Peyer's patch (tissue), 4 donors: Measurements from ENCODE around the gene NEDD4L.

ENCODE experiments used
- POLR2A ChIP-seq, 2 donors: fragments of 450-650 bp; IDR thresholded peaks; one replicate each; pipeline ENCODE4 v1.5.1; 2017; ENCODE audit warnings: antibody characterized with exemption in 2 of 2, mild to moderate bottlenecking in 2 of 2, moderate library complexity in 2 of 2
- TF ChIP-seq, protein P1 (sequence below), 6 experiments: fragments of 450-650 bp in 4 of 6; fragments of 200-600 bp in 2 of 6; sonication (generic) in 1 of 6; IDR thresholded peaks; one replicate each; pipeline ENCODE4 v1.5.1; 2017 to 2019; ENCODE audit warnings: antibody characterized with exemption in 6 of 6, mild to moderate bottlenecking in 3 of 6, moderate library complexity in 1 of 6

DNA sequence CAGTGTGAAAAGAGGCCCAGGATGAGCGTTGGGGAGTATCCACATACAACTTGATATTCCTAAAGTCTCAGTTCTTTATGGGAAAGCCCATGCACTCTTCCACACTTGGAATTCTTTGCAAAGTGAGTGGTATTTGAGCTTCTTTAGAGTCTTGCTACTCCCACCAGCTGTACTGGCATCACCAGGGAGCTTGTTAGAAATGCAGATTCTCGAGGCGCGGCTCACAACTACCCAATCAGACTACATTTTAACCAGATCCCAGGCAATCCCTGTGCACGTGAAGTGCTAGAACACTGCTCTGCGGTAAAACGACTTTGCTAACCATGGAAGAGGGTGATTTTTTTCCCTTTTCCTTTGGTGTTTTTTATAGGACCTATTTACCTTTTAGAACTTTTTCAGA is 184.7 kb downstream of the NEDD4L start:
- TF ChIP-seq, protein P1, sequence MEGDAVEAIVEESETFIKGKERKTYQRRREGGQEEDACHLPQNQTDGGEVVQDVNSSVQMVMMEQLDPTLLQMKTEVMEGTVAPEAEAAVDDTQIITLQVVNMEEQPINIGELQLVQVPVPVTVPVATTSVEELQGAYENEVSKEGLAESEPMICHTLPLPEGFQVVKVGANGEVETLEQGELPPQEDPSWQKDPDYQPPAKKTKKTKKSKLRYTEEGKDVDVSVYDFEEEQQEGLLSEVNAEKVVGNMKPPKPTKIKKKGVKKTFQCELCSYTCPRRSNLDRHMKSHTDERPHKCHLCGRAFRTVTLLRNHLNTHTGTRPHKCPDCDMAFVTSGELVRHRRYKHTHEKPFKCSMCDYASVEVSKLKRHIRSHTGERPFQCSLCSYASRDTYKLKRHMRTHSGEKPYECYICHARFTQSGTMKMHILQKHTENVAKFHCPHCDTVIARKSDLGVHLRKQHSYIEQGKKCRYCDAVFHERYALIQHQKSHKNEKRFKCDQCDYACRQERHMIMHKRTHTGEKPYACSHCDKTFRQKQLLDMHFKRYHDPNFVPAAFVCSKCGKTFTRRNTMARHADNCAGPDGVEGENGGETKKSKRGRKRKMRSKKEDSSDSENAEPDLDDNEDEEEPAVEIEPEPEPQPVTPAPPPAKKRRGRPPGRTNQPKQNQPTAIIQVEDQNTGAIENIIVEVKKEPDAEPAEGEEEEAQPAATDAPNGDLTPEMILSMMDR (IDR thresholded peaks at IDR 0.05), result no peak
- TF ChIP-seq POLR2A (IDR thresholded peaks at IDR 0.05), result no peak
